ENCODE measurements around the gene CFAP221. TPM values are rescaled to one million over a fixed set of nuclear protein-coding genes. Genes with fewer than 3 reads are reported as not detected.

Gene CFAP221
- total and polyA plus RNA-seq, 2 experiments from 2014 or later, result 0.42 to 0.65 TPM

- no peak overlapping the region for H3K27ac ChIP-seq (ENCODE audit: low read depth)
- no peak overlapping the region for H3K4me2 ChIP-seq
- no peaks in the 10 kb centered on the region for H3K79me2 ChIP-seq (replicated peaks; ENCODE audit: insufficient read depth)
- H3K9me2 ChIP-seq (ENCODE audit: insufficient read depth), result no peaks in the 10 kb centered on the region
- no peaks in the 10 kb centered on the region for H3K27me3 ChIP-seq (ENCODE audit: insufficient read depth)
- Mint-ChIP-seq H3K36me3 (ENCODE audit: low read depth) (peaks cover 4% of the 10 kb centered on the region; the same call in 2 of the 3 replicates), H3K4me3 (no peak overlapping the region), H3K27me3 (ENCODE audit: insufficient read depth, low read depth, poor library complexity) (peaks cover 9% of the 10 kb centered on the region), H3K27ac (no peak overlapping the region), H3K4me1 (peaks cover 8% of the 10 kb centered on the region), H3K9me3 (no peaks in the 10 kb centered on the region)
- no peaks in the 10 kb centered on the region; the same call in 1 of the 2 replicates for H4K20me1 ChIP-seq (replicated peaks; ENCODE audit: insufficient read depth)
- TF ChIP-seq STAT1 (IDR thresholded peaks at IDR 0.05; ENCODE audit: unreplicated experiment) (no peak), EZH2 (IDR thresholded peaks at IDR 0.05; ENCODE audit: low read depth, unreplicated experiment) (no peak), EZH2phosphoT487 (IDR thresholded peaks at IDR 0.05; ENCODE audit: unreplicated experiment) (no peak), REST (IDR thresholded peaks at IDR 0.05; ENCODE audit: unreplicated experiment) (no peak), CREB1 (CRISPR knock-in tag; IDR thresholded peaks at IDR 0.05; ENCODE audit: low read depth) (no peak), ETS1 (IDR thresholded peaks at IDR 0.05) (no peak), JUNB (IDR thresholded peaks at IDR 0.05; ENCODE audit: unreplicated experiment) (no peak), NANOG (IDR thresholded peaks at IDR 0.05; ENCODE audit: borderline replicate concordance) (no peak), ZNF331 (CRISPR knock-in tag; IDR thresholded peaks at IDR 0.05; ENCODE audit: low read depth) (no peak), POLR2AphosphoS5 (IDR thresholded peaks at IDR 0.05; ENCODE audit: low read depth) (no peak), ZNF114 (CRISPR knock-in tag; IDR thresholded peaks at IDR 0.05) (no peak)
- TF ChIP-seq, protein P1, sequence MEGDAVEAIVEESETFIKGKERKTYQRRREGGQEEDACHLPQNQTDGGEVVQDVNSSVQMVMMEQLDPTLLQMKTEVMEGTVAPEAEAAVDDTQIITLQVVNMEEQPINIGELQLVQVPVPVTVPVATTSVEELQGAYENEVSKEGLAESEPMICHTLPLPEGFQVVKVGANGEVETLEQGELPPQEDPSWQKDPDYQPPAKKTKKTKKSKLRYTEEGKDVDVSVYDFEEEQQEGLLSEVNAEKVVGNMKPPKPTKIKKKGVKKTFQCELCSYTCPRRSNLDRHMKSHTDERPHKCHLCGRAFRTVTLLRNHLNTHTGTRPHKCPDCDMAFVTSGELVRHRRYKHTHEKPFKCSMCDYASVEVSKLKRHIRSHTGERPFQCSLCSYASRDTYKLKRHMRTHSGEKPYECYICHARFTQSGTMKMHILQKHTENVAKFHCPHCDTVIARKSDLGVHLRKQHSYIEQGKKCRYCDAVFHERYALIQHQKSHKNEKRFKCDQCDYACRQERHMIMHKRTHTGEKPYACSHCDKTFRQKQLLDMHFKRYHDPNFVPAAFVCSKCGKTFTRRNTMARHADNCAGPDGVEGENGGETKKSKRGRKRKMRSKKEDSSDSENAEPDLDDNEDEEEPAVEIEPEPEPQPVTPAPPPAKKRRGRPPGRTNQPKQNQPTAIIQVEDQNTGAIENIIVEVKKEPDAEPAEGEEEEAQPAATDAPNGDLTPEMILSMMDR (conservative IDR thresholded peaks at IDR 0.05; ENCODE audit: low read depth in 2 of 2), result no peak
- TF ChIP-seq, protein P2, sequence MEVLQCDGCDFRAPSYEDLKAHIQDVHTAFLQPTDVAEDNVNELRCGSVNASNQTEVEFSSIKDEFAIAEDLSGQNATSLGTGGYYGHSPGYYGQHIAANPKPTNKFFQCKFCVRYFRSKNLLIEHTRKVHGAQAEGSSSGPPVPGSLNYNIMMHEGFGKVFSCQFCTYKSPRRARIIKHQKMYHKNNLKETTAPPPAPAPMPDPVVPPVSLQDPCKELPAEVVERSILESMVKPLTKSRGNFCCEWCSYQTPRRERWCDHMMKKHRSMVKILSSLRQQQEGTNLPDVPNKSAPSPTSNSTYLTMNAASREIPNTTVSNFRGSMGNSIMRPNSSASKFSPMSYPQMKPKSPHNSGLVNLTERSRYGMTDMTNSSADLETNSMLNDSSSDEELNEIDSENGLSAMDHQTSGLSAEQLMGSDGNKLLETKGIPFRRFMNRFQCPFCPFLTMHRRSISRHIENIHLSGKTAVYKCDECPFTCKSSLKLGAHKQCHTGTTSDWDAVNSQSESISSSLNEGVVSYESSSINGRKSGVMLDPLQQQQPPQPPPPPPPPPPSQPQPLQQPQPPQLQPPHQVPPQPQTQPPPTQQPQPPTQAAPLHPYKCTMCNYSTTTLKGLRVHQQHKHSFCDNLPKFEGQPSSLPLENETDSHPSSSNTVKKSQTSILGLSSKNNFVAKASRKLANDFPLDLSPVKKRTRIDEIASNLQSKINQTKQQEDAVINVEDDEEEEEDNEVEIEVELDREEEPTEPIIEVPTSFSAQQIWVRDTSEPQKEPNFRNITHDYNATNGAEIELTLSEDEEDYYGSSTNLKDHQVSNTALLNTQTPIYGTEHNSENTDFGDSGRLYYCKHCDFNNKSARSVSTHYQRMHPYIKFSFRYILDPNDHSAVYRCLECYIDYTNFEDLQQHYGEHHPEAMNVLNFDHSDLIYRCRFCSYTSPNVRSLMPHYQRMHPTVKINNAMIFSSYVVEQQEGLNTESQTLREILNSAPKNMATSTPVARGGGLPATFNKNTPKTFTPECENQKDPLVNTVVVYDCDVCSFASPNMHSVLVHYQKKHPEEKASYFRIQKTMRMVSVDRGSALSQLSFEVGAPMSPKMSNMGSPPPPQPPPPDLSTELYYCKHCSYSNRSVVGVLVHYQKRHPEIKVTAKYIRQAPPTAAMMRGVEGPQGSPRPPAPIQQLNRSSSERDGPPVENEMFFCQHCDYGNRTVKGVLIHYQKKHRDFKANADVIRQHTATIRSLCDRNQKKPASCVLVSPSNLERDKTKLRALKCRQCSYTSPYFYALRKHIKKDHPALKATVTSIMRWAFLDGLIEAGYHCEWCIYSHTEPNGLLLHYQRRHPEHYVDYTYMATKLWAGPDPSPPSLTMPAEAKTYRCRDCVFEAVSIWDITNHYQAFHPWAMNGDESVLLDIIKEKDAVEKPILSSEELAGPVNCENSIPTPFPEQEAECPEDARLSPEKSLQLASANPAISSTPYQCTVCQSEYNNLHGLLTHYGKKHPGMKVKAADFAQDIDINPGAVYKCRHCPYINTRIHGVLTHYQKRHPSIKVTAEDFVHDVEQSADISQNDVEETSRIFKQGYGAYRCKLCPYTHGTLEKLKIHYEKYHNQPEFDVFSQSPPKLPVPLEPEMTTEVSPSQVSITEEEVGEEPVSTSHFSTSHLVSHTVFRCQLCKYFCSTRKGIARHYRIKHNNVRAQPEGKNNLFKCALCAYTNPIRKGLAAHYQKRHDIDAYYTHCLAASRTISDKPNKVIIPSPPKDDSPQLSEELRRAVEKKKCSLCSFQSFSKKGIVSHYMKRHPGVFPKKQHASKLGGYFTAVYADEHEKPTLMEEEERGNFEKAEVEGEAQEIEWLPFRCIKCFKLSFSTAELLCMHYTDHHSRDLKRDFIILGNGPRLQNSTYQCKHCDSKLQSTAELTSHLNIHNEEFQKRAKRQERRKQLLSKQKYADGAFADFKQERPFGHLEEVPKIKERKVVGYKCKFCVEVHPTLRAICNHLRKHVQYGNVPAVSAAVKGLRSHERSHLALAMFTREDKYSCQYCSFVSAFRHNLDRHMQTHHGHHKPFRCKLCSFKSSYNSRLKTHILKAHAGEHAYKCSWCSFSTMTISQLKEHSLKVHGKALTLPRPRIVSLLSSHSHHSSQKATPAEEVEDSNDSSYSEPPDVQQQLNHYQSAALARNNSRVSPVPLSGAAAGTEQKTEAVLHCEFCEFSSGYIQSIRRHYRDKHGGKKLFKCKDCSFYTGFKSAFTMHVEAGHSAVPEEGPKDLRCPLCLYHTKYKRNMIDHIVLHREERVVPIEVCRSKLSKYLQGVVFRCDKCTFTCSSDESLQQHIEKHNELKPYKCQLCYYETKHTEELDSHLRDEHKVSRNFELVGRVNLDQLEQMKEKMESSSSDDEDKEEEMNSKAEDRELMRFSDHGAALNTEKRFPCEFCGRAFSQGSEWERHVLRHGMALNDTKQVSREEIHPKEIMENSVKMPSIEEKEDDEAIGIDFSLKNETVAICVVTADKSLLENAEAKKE (CRISPR knock-in tag; IDR thresholded peaks at IDR 0.05), result no peak
- no peaks in the 10 kb centered on the region for H3K36me3 ChIP-seq (ENCODE audit: insufficient read depth)
- H2AFZ ChIP-seq, result no peak overlapping the region
- ATAC-seq, result no peak
- no peaks in the 10 kb centered on the region for H3F3A ChIP-seq (replicated peaks; ENCODE audit: low read depth)
- no peak overlapping the region for H3K4me3 ChIP-seq
- no peak for DNase-seq (ENCODE audit: low spot score)
- no peaks in the 10 kb centered on the region for H3K4me1 ChIP-seq (ENCODE audit: insufficient read depth)
These were observed 144.4 kb downstream of the CFAP221 start for GRCh38 chr2:119688616-119689015.

Measured in GM23338 (cell line).